HEK293 (cell line): ENCODE data around the gene LRRN4.

ENCODE experiments used
- CTCF ChIA-PET: fragments of 350-600 bp; formaldehyde crosslinking; extraction: SDS; loops from one replicate; lab custom pipeline; 2021; ENCODE audit warnings: antibody characterized with exemption; lab: Yijun Ruan, JAX
- POLR2A ChIA-PET: fragments of 300-600 bp; formaldehyde crosslinking; extraction: SDS; loops from one replicate; lab custom pipeline; 2020; ENCODE audit warnings: antibody characterized with exemption, inconsistent platforms; lab: Yijun Ruan, JAX
- H3K27ac ChIP-seq: fragments of 200-500 bp; sonication (Bioruptor generic); 2 replicates; pipeline ENCODE4 v1.5.1; 2014; ENCODE audit warnings: low read depth, low read length, control low read depth, inconsistent platforms; ENCODE audit errors: extremely low read depth
- H3K36me3 ChIP-seq, 2 experiments: fragments of 200-500 bp in 1 of 2; sonication (Bioruptor generic) in 1 of 2; 1 replicate in 1 of 2; 2 replicates in 1 of 2; pipeline ENCODE4 v1.5.1; 2014 to 2017; ENCODE audit warnings: inconsistent platforms in 2 of 2, low read length in 2 of 2; ENCODE audit not compliant: control insufficient read depth in 2 of 2, insufficient read depth in 1 of 2
- H3K4me1 ChIP-seq: fragments of 200-500 bp; sonication (Bioruptor generic); 2 replicates; pipeline ENCODE4 v1.5.1; 2014; ENCODE audit warnings: mild to moderate bottlenecking, low read length, inconsistent platforms; ENCODE audit not compliant: control insufficient read depth, insufficient read depth
- H3K4me3 ChIP-seq: 2 replicates; pipeline ENCODE4 v1.5.1; 2011; ENCODE audit warnings: low read depth, mild to moderate bottlenecking, control low read depth, low read length, moderate library complexity
- H3K9me3 ChIP-seq: fragments of 200-500 bp; sonication (Bioruptor generic); 2 replicates; pipeline ENCODE4 v1.5.1; 2014; ENCODE audit warnings: low read depth, low read length, inconsistent platforms; ENCODE audit not compliant: control insufficient read depth, insufficient read depth
- ELK4 ChIP-seq: IDR thresholded peaks from 2 replicates; pipeline ENCODE4 v1.6.1; 2011; ENCODE audit warnings: mild to moderate bottlenecking, low read depth, low read length, borderline replicate concordance
- ZBTB20 ChIP-seq: fragments of 450-650 bp; formaldehyde crosslinking; IDR thresholded peaks from 2 replicates; pipeline ENCODE4 v1.5.1; 2016; ENCODE audit warnings: missing biosample characterization, missing genetic modification characterization
- ZNF266 ChIP-seq: fragments of 450-650 bp; formaldehyde crosslinking; IDR thresholded peaks from 2 replicates; pipeline ENCODE4 v1.5.1; 2016; ENCODE audit warnings: missing biosample characterization, missing genetic modification characterization, low read depth
- ZNF292 ChIP-seq: fragments of 450-650 bp; formaldehyde crosslinking; IDR thresholded peaks from 2 replicates; pipeline ENCODE4 v1.5.1; 2016; ENCODE audit warnings: low read depth, missing biosample characterization, missing genetic modification characterization, borderline replicate concordance
- ZNF302 ChIP-seq: fragments of 450-650 bp; formaldehyde crosslinking; IDR thresholded peaks from 2 replicates; pipeline ENCODE4 v1.5.1; 2016; ENCODE audit warnings: missing biosample characterization, missing genetic modification characterization, low read depth
- ZNF391 ChIP-seq: fragments of 450-650 bp; formaldehyde crosslinking; IDR thresholded peaks from 2 replicates; pipeline ENCODE4 v1.5.1; 2016; ENCODE audit warnings: low read depth, missing biosample characterization, missing genetic modification characterization, borderline replicate concordance
- ZNF394 ChIP-seq: fragments of 450-650 bp; formaldehyde crosslinking; IDR thresholded peaks from 2 replicates; pipeline ENCODE4 v1.5.1; 2016; ENCODE audit warnings: missing biosample characterization, missing genetic modification characterization, mild to moderate bottlenecking, moderate library complexity, borderline replicate concordance
- ZNF449 ChIP-seq: fragments of 450-650 bp; formaldehyde crosslinking; IDR thresholded peaks from 2 replicates; pipeline ENCODE4 v1.5.1; 2017; ENCODE audit warnings: missing biosample characterization, mild to moderate bottlenecking, missing genetic modification characterization, moderate library complexity
- ZSCAN18 ChIP-seq: fragments of 450-650 bp; formaldehyde crosslinking; IDR thresholded peaks from 2 replicates; pipeline ENCODE4 v1.5.1; 2016; ENCODE audit warnings: missing biosample characterization, missing genetic modification characterization

Gene LRRN4

GRCh38 chr20:5991623-5992441 lies 62.0 kb downstream of the LRRN4 start (continued):
- no peak for TF ChIP-seq ELK4
- no peak for TF ChIP-seq ZNF391 (tag by site-specific recombination)
- TF ChIP-seq ZBTB20 = no peak

- H3K9me3 ChIP-seq = no peaks in the 10 kb centered on the region
- no peak overlapping the region for H3K4me3 ChIP-seq
- H3K4me1 ChIP-seq = no peaks in the 10 kb centered on the region
- TF ChIP-seq ZNF391 (tag by site-specific recombination) (no peak), ZNF302 (tag by site-specific recombination) (no peak), ZNF292 (tag by site-specific recombination) (no peak), ZSCAN18 (no peak), ZNF449 (tag by site-specific recombination) (no peak), ZNF266 (no peak), ZNF394 (no peak)
- ChIA-PET POLR2A (no interaction called here), CTCF (no interaction called here)
- no peak overlapping the region for H3K27ac ChIP-seq
- peaks cover 35 to 90% of the 10 kb centered on the region in 2 experiments for H3K36me3 ChIP-seq
Measured at GRCh38 chr20:5990946-5991345, 62.9 kb downstream of the LRRN4 start.
